GM19193 (cell line): ENCODE results near the gene SLC24A3.

Experiments used
- POLR2A ChIP-seq: IDR thresholded peaks from 4 replicates; pipeline ENCODE4 v1.6.1; 2011; ENCODE audit not compliant: insufficient read depth, insufficient read length; ENCODE audit errors: extremely low read depth

SLC24A3 gene

GRCh38 chr20:19628570-19629134, 416.2 kb downstream of the SLC24A3 start:
- no peak for TF ChIP-seq POLR2A

- TF ChIP-seq POLR2A, result no peak
These were observed 419.0 kb downstream of the SLC24A3 start for GRCh38 chr20:19631410-19631809.

GRCh38 chr20:19633985-19634384, 421.5 kb downstream of the SLC24A3 start:
- TF ChIP-seq POLR2A, result no peak

GRCh38 chr20:19642860-19643259, 430.4 kb downstream of the SLC24A3 start:
- TF ChIP-seq POLR2A, result no peak

- TF ChIP-seq POLR2A, result no peak
These were observed 431.6 kb downstream of the SLC24A3 start for GRCh38 chr20:19644085-19644484.

GRCh38 chr20:19646963-19647362, 434.5 kb downstream of the SLC24A3 start:
- no peak for TF ChIP-seq POLR2A

GRCh38 chr20:19648024-19648423, 435.6 kb downstream of the SLC24A3 start:
- TF ChIP-seq POLR2A, result no peak

- no peak for TF ChIP-seq POLR2A
These were observed 436.6 kb downstream of the SLC24A3 start for GRCh38 chr20:19649041-19649440.

GRCh38 chr20:19652591-19653026, 440.2 kb downstream of the SLC24A3 start:
- no peak for TF ChIP-seq POLR2A

- no peak for TF ChIP-seq POLR2A
These were observed 440.9 kb downstream of the SLC24A3 start for GRCh38 chr20:19653327-19653726.

- no peak for TF ChIP-seq POLR2A
These were observed 442.5 kb downstream of the SLC24A3 start for GRCh38 chr20:19654921-19655320.

- TF ChIP-seq POLR2A, result peak; percentile 34
These were observed 445.7 kb downstream of the SLC24A3 start for GRCh38 chr20:19658137-19658536.

GRCh38 chr20:19659448-19659847, 447.0 kb downstream of the SLC24A3 start:
- no peak for TF ChIP-seq POLR2A

GRCh38 chr20:19660808-19661378, 448.5 kb downstream of the SLC24A3 start:
- no peak for TF ChIP-seq POLR2A

GRCh38 chr20:19661717-19662636, 449.5 kb downstream of the SLC24A3 start:
- no peak for TF ChIP-seq POLR2A

GRCh38 chr20:19662637-19662995, 450.2 kb downstream of the SLC24A3 start:
- no peak for TF ChIP-seq POLR2A
